ENCODE results near the gene SUCLG2. TPM values are rescaled to one million over a fixed set of nuclear protein-coding genes. Genes with fewer than 3 reads are reported as not detected.
A peak's percentile ranks its signal among the peaks of the same experiment; 100 is the strongest.

Gene SUCLG2
- total RNA-seq, 3 donors from 2014 or later (not counting 1 experiment from before 2014, with no cell fraction given) = 43.6 to 55.8 (median 49.9) TPM

- Mint-ChIP-seq H3K4me1 (peaks cover 51 to 70% of the 10 kb centered on the region in 2 donors), H3K9me3 (no peaks in the 10 kb centered on the region), H3K4me3 (no peak overlapping the region), H3K27ac (peak overlapping the region; percentile 27 to 31), H3K36me3 (no peaks in the 10 kb centered on the region), H3K27me3 (ENCODE audit: low read depth in 2 of 2) (no peaks in the 10 kb centered on the region)
- intact Hi-C loops (cut with micrococcal nuclease) = no loop called here
- Histone ChIP-seq H3K27ac (ENCODE audit: low read length) (no peak overlapping the region), H3K9me3 (ENCODE audit: control insufficient read depth, insufficient read depth, low read length) (no peaks in the 10 kb centered on the region), H3K4me3 (ENCODE audit: low read length) (no peak overlapping the region), H3K36me3 (ENCODE audit: control insufficient read depth, insufficient read depth, low read length) (peaks cover 2% of the 10 kb centered on the region), H3K27me3 (ENCODE audit: control insufficient read depth, insufficient read depth, low read length) (no peaks in the 10 kb centered on the region), H3K4me1 (ENCODE audit: control insufficient read depth, insufficient read depth, low read length) (no peaks in the 10 kb centered on the region)
- DNase-seq = no peak
- no peak for ATAC-seq
- WGBS (ENCODE audit: insufficient coverage) = 90% methylated on average over 6 of the region's 6 CpGs
- TF ChIP-seq CTCF (IDR thresholded peaks at IDR 0.05) = no peak
Measured at GRCh38 chr3:67630666-67631362, 23.6 kb downstream of the SUCLG2 start.

- H3K4me3 ChIP-seq (ENCODE audit: low read length) = no peak overlapping the region
- Mint-ChIP-seq H3K4me1 (peaks cover 72 to 88% of the 10 kb centered on the region in 2 donors), H3K27me3 (ENCODE audit: low read depth in 2 of 2) (no peaks in the 10 kb centered on the region), H3K36me3 (no peaks in the 10 kb centered on the region), H3K4me3 (no peak overlapping the region), H3K9me3 (no peaks in the 10 kb centered on the region), H3K27ac (peak overlapping the region in 1 of 2 donors; percentile 53)
- H3K27ac ChIP-seq (ENCODE audit: low read length) = no peak overlapping the region
- no peak for DNase-seq
- no peak for TF ChIP-seq CTCF (IDR thresholded peaks at IDR 0.05)
- ATAC-seq = no peak
- H3K9me3 ChIP-seq (ENCODE audit: control insufficient read depth, insufficient read depth, low read length) = no peaks in the 10 kb centered on the region
- intact Hi-C loops (cut with micrococcal nuclease) = no loop called here
- peaks cover 4% of the 10 kb centered on the region for H3K36me3 ChIP-seq (ENCODE audit: control insufficient read depth, insufficient read depth, low read length)
- H3K4me1 ChIP-seq (ENCODE audit: control insufficient read depth, insufficient read depth, low read length) = no peaks in the 10 kb centered on the region
- no peaks in the 10 kb centered on the region for H3K27me3 ChIP-seq (ENCODE audit: control insufficient read depth, insufficient read depth, low read length)
- 67% methylated on average over 1 of the region's 2 CpGs for WGBS (ENCODE audit: insufficient coverage)
Measured at GRCh38 chr3:67624687-67625086, 29.7 kb downstream of the SUCLG2 start.

DNA sequence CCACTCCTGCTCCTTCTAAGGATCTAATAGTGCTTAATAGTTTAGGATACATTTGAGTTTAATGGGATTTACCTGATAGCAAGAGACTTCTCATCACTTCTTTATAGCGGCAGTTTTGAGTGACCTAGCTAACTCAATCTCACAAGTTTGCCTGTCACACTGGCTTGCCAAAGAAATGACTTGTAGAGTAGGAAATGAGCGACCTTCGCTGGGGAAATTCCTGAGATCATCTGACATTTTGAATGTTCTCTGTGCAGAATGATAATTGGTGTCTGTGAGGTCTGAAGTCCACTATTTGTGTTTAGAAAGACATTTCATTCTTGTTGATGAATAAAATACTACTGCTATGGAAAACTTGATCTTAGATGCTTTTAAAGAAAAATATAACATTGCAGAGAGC, 30.3 kb downstream of the SUCLG2 start:
- no peak for ATAC-seq
- intact Hi-C loops (cut with micrococcal nuclease) = no loop called here
- no peaks in the 10 kb centered on the region for H3K9me3 ChIP-seq (ENCODE audit: control insufficient read depth, insufficient read depth, low read length)
- no peak overlapping the region for H3K4me3 ChIP-seq (ENCODE audit: low read length)
- 88% methylated on average over 2 of the region's 3 CpGs for WGBS (ENCODE audit: insufficient coverage)
- DNase-seq = no peak
- H3K9me3 Mint-ChIP-seq = no peaks in the 10 kb centered on the region
- H3K36me3 ChIP-seq (ENCODE audit: control insufficient read depth, insufficient read depth, low read length) = peaks cover 10% of the 10 kb centered on the region
- H3K4me1 ChIP-seq (ENCODE audit: control insufficient read depth, insufficient read depth, low read length) = no peaks in the 10 kb centered on the region
- no peak for TF ChIP-seq CTCF (IDR thresholded peaks at IDR 0.05)
- H3K27ac Mint-ChIP-seq = no peak overlapping the region
- H3K27me3 Mint-ChIP-seq (ENCODE audit: low read depth in 2 of 2) = no peaks in the 10 kb centered on the region
- H3K4me3 Mint-ChIP-seq = no peak overlapping the region
- no peaks in the 10 kb centered on the region for H3K36me3 Mint-ChIP-seq
- H3K27me3 ChIP-seq (ENCODE audit: control insufficient read depth, insufficient read depth, low read length) = no peaks in the 10 kb centered on the region
- no peak overlapping the region for H3K27ac ChIP-seq (ENCODE audit: low read length)
- H3K4me1 Mint-ChIP-seq = peaks cover 74 to 88% of the 10 kb centered on the region in 2 donors

GRCh38 chr3:67622652-67623051, 31.8 kb downstream of the SUCLG2 start:
- no peaks in the 10 kb centered on the region for H3K27me3 Mint-ChIP-seq (ENCODE audit: low read depth in 2 of 2)
- no peaks in the 10 kb centered on the region for H3K36me3 Mint-ChIP-seq

More at GRCh38 chr3:67622652-67623051, 31.8 kb downstream of the SUCLG2 start:
- Mint-ChIP-seq H3K27ac (no peak overlapping the region), H3K9me3 (no peaks in the 10 kb centered on the region), H3K4me1 (peaks cover 65 to 77% of the 10 kb centered on the region in 2 donors), H3K4me3 (no peak overlapping the region)
- no peak overlapping the region for H3K4me3 ChIP-seq (ENCODE audit: low read length)
- no peaks in the 10 kb centered on the region for H3K27me3 ChIP-seq (ENCODE audit: control insufficient read depth, insufficient read depth, low read length)
- ATAC-seq (no peak), DNase-seq (no peak)
- no peaks in the 10 kb centered on the region for H3K4me1 ChIP-seq (ENCODE audit: control insufficient read depth, insufficient read depth, low read length)
- no peak overlapping the region for H3K27ac ChIP-seq (ENCODE audit: low read length)
- intact Hi-C loops (cut with micrococcal nuclease) = no loop called here
- 100% methylated on average over 2 of the region's 2 CpGs for WGBS (ENCODE audit: insufficient coverage)
- TF ChIP-seq CTCF (IDR thresholded peaks at IDR 0.05) = no peak
- H3K36me3 ChIP-seq (ENCODE audit: control insufficient read depth, insufficient read depth, low read length) = peaks cover 13% of the 10 kb centered on the region
- no peaks in the 10 kb centered on the region for H3K9me3 ChIP-seq (ENCODE audit: control insufficient read depth, insufficient read depth, low read length)

All from natural killer cell (primary cell).